ENCODE measurements around the gene TMEM213.

DNA sequence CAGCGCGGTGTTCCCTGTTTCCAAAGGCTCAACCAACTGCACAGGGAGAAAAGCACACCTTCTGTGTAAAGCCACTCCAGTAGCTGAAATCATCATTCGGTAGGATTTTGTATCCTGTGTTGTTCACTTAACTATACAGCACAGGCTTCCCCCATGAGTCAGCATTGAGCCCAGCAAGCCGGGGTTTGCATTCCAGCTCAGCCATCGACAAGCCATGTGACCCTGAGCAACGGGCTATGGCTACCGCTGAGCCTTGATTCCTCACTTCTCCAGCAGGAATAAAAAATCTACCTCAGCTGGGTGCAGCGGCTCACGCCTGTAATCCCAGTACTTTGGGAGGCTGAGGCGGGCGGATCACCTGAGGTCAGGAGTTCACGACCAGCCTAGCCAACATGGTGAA, 44.3 kb downstream of the TMEM213 start:
- TF ChIP-seq, protein P1, sequence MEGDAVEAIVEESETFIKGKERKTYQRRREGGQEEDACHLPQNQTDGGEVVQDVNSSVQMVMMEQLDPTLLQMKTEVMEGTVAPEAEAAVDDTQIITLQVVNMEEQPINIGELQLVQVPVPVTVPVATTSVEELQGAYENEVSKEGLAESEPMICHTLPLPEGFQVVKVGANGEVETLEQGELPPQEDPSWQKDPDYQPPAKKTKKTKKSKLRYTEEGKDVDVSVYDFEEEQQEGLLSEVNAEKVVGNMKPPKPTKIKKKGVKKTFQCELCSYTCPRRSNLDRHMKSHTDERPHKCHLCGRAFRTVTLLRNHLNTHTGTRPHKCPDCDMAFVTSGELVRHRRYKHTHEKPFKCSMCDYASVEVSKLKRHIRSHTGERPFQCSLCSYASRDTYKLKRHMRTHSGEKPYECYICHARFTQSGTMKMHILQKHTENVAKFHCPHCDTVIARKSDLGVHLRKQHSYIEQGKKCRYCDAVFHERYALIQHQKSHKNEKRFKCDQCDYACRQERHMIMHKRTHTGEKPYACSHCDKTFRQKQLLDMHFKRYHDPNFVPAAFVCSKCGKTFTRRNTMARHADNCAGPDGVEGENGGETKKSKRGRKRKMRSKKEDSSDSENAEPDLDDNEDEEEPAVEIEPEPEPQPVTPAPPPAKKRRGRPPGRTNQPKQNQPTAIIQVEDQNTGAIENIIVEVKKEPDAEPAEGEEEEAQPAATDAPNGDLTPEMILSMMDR (IDR thresholded peaks at IDR 0.05), result no peak
- no peak for TF ChIP-seq TCF7L2 (IDR thresholded peaks at IDR 0.05; ENCODE audit: low read depth, low read length)
